Peyer's patch (tissue), 4 donors: ENCODE results near the gene WARS2. TPM values are rescaled to one million over a fixed set of nuclear protein-coding genes. Genes with fewer than 3 reads are reported as not detected.

Source experiments
- DNase-seq, 3 donors: peaks; one replicate each; pipeline ENCODE4 v3.0.0-alpha.2; 2017 to 2019
- H3K27ac ChIP-seq, 4 donors: fragments of 200-600 bp; sonication (generic); one replicate each; pipeline ENCODE4 v1.5.1; 2016 to 2019
- H3K27me3 ChIP-seq, 2 donors: fragments of 200-600 bp; sonication (generic); one replicate each; pipeline ENCODE4 v1.5.1; 2019
- H3K36me3 ChIP-seq, 3 donors: fragments of 200-600 bp; sonication (generic); one replicate each; pipeline ENCODE4 v1.5.1; 2016 to 2019
- H3K4me1 ChIP-seq, 4 donors: fragments of 200-600 bp; sonication (generic); one replicate each; pipeline ENCODE4 v1.5.1; 2016 to 2019
- H3K4me3 ChIP-seq, 4 donors: fragments of 200-600 bp; sonication (generic); 1 replicate in 3 of 4; 2 replicates in 1 of 4; pipeline ENCODE4 v1.5.1; 2016 to 2019; ENCODE audit warnings: mild to moderate bottlenecking in 1 of 4
- H3K9me3 ChIP-seq, 4 donors: fragments of 200-600 bp; sonication (generic); one replicate each; pipeline ENCODE4 v1.5.1; 2016 to 2019; ENCODE audit warnings: mild to moderate bottlenecking in 1 of 4
- CTCF ChIP-seq, 6 experiments: fragments of 450-650 bp in 4 of 6; fragments of 200-600 bp in 2 of 6; sonication (generic) in 1 of 6; IDR thresholded peaks; one replicate each; pipeline ENCODE4 v1.5.1; 2017 to 2019; ENCODE audit warnings: antibody characterized with exemption in 6 of 6, mild to moderate bottlenecking in 3 of 6, moderate library complexity in 1 of 6
- POLR2A ChIP-seq, 2 donors: fragments of 450-650 bp; IDR thresholded peaks; one replicate each; pipeline ENCODE4 v1.5.1; 2017; ENCODE audit warnings: antibody characterized with exemption in 2 of 2, mild to moderate bottlenecking in 2 of 2, moderate library complexity in 2 of 2
- total RNA-seq, 4 donors: library from RNA; depleted of rRNA; stranded (reverse); fragments of >200 nt; gene quantifications; one replicate each; pipeline ENCODE4 v1.1.0, GENCODE V29; 2016

WARS2 gene
- total RNA-seq, 4 donors from 2014 or later, result 7.5 to 20.6 (median 10.6) TPM

DNA sequence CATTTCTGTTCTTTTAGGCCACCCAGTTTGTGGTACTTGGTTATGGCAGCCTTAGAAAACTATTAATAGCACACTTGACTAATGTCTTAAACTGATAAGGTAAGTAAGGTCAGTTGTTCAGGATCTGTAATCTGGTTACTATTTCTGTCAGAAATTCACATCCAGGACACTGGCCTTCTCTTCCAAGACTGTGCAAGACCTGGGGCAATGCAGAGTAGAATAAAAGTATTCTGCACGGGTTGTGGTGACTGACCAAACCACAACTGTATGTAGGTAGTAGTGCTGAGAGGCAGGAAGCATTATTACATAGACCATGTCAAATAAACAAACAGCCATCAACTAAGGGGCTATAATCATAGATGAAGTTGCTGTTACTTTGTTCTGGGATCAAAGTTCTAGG, 46.7 kb downstream of the WARS2 start:
- Histone ChIP-seq H3K4me3 (no peak overlapping the region), H3K9me3 (no peaks in the 10 kb centered on the region), H3K36me3 (no peaks in the 10 kb centered on the region), H3K27ac (no peak overlapping the region), H3K4me1 (no peaks in the 10 kb centered on the region), H3K27me3 (no peaks in the 10 kb centered on the region)
- DNase-seq, result no peak
- no peak for TF ChIP-seq CTCF (IDR thresholded peaks at IDR 0.05)

GRCh38 chr1:119091618-119092017, 48.8 kb downstream of the WARS2 start:
- no peak overlapping the region for H3K27ac ChIP-seq
- no peak overlapping the region for H3K4me3 ChIP-seq
- H3K36me3 ChIP-seq, result no peaks in the 10 kb centered on the region
- no peaks in the 10 kb centered on the region for H3K9me3 ChIP-seq
- no peak for TF ChIP-seq CTCF (IDR thresholded peaks at IDR 0.05)
- TF ChIP-seq POLR2A (IDR thresholded peaks at IDR 0.05), result no peak
- DNase-seq, result no peak
- H3K4me1 ChIP-seq, result no peaks in the 10 kb centered on the region
- H3K27me3 ChIP-seq, result no peaks in the 10 kb centered on the region

- no peak overlapping the region for H3K4me3 ChIP-seq
- no peak for DNase-seq
Observed at GRCh38 chr1:119090250-119090649, 50.2 kb downstream of the WARS2 start.

DNA sequence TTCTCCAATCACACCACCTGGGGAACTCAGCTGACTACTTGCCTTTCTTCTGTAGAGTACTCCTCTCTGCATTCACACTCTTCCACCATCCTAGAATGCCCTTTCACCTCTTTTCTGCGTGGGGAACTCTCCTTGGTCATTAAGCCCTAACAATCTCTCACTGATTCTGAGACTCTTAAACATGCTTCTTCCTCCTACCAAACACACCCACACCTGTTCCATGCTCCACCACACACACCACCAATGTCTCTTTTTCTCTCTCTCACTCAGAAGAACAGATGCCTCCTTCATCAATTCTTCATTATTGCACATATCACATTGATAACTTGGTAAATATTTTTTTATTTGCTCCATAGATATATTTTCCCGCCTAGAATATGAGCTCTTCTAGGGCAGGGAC, 53.6 kb downstream of the WARS2 start:
- TF ChIP-seq POLR2A (IDR thresholded peaks at IDR 0.05) (no peak), CTCF (IDR thresholded peaks at IDR 0.05) (no peak)
- no peaks in the 10 kb centered on the region for H3K4me1 ChIP-seq

More at GRCh38 chr1:119090250-119090649, 50.2 kb downstream of the WARS2 start:
- no peak overlapping the region for H3K27ac ChIP-seq
- TF ChIP-seq CTCF (IDR thresholded peaks at IDR 0.05), result no peak
- TF ChIP-seq POLR2A (IDR thresholded peaks at IDR 0.05), result no peak
- H3K27me3 ChIP-seq, result no peaks in the 10 kb centered on the region
- no peaks in the 10 kb centered on the region for H3K36me3 ChIP-seq
- H3K4me1 ChIP-seq, result no peaks in the 10 kb centered on the region
- no peaks in the 10 kb centered on the region for H3K9me3 ChIP-seq

DNA sequence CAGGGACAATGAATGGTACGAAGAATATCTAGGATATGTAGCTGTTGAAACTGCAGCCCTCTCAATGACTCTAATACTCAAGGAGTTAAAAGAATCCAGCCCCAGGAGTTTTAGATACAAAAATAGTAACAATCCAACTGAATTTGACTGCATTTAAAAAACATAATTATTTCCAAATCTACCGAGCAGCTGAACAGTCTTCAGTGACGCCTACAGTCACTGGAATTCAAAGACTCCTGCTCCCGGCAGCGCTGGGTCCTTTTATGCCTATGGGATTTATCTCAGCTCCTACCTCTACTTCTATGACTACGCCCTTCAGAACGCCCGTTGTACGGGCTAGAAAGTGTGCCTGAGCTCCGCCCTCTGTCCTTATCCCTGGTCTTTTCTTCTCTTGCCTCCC, 55.7 kb downstream of the WARS2 start:
- Histone ChIP-seq H3K27me3 (no peaks in the 10 kb centered on the region), H3K4me3 (no peak overlapping the region), H3K4me1 (no peaks in the 10 kb centered on the region), H3K9me3 (no peaks in the 10 kb centered on the region), H3K27ac (no peak overlapping the region), H3K36me3 (no peaks in the 10 kb centered on the region)
- TF ChIP-seq POLR2A (IDR thresholded peaks at IDR 0.05), result no peak
- TF ChIP-seq CTCF (IDR thresholded peaks at IDR 0.05), result no peak
- DNase-seq, result no peak

More for the DNA sequence above, 53.6 kb downstream of the WARS2 start:
- Histone ChIP-seq H3K9me3 (no peaks in the 10 kb centered on the region), H3K27ac (no peak overlapping the region), H3K36me3 (no peaks in the 10 kb centered on the region), H3K4me3 (no peak overlapping the region), H3K27me3 (no peaks in the 10 kb centered on the region)
- DNase-seq, result no peak

- no peak for TF ChIP-seq POLR2A (IDR thresholded peaks at IDR 0.05)
- no peak for TF ChIP-seq CTCF (IDR thresholded peaks at IDR 0.05)
Observed at GRCh38 chr1:119083980-119084379, 56.5 kb downstream of the WARS2 start.

More at GRCh38 chr1:119083980-119084379, 56.5 kb downstream of the WARS2 start:
- H3K27ac ChIP-seq, result no peak overlapping the region
- H3K4me3 ChIP-seq, result no peak overlapping the region
- H3K9me3 ChIP-seq, result no peaks in the 10 kb centered on the region
- no peaks in the 10 kb centered on the region for H3K36me3 ChIP-seq
- no peaks in the 10 kb centered on the region for H3K4me1 ChIP-seq
- no peak for DNase-seq
- no peaks in the 10 kb centered on the region for H3K27me3 ChIP-seq
